GM18909 (cell line): ENCODE data around the gene DAB1.
A peak's percentile ranks its signal among the peaks of the same experiment; 100 is the strongest.

Source experiments
- ATAC-seq: cut with Tn5 transposase; IDR thresholded peaks from one replicate; pipeline ENCODE4 v1.9.1; 2021; ENCODE audit warnings: mild to moderate bottlenecking; ENCODE audit not compliant: unreplicated experiment, poor library complexity

DAB1 gene

GRCh38 chr1:57134803-57135202 lies 289.1 kb downstream of the DAB1 start:
- no peak for ATAC-seq

DNA sequence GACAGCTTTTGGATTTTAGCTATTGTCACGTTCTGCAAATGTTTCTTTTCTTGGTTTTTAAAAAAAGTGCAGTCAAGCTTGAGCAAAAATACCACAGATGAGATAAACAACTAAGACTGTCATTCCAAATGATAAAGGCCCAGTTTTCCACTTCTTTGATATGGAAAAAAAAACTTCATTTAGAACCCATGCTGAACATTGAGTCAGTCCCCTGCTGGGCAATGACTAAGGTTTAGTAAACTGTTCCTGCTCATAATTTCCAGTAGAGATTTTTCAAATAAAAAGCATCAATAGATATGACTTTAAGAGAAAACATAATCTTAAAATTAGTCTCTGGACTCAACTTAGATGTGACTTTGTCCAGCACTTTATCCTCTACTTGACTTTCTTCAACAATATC lies 290.2 kb downstream of the DAB1 start:
- no peak for ATAC-seq

- no peak for ATAC-seq
Measured at GRCh38 chr1:57132993-57133622, 290.8 kb downstream of the DAB1 start.

DNA sequence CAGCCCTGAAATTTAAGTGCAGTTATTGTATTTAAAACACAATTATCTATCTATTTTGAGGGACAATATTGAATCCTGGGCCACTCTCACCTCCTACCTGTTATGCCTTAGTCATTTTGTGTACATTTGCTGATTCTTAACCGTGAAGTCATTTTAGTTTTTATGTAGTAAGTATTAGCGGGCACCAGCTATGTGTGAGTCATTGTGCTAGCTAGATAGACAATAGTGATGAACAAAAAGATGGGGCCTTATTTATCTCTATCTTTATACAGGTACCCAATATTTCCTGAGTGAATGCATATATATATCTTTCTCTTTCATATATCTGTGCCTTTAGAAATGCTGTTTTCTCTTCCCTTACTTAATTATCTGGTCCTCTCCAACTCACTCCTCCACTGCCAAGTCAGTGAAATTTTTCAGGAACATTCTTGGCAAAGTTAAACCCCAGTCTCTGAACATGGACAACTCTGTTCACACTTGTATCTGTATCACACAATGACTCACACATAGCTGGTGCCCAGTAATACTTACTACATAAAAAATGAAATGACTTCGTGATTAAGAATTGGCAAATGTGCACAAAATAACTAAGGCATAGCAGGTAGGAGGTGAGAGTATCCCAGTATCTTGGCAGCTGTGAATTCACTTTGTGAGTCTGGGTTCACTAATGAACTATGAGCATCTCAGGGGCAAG lies 292.0 kb downstream of the DAB1 start:
- ATAC-seq = no peak

- ATAC-seq = no peak
Measured at GRCh38 chr1:57131257-57131656, 292.6 kb downstream of the DAB1 start.

GRCh38 chr1:57129865-57130264 lies 294.0 kb downstream of the DAB1 start:
- no peak for ATAC-seq

GRCh38 chr1:57127976-57128375 lies 295.9 kb downstream of the DAB1 start:
- ATAC-seq = no peak

DNA sequence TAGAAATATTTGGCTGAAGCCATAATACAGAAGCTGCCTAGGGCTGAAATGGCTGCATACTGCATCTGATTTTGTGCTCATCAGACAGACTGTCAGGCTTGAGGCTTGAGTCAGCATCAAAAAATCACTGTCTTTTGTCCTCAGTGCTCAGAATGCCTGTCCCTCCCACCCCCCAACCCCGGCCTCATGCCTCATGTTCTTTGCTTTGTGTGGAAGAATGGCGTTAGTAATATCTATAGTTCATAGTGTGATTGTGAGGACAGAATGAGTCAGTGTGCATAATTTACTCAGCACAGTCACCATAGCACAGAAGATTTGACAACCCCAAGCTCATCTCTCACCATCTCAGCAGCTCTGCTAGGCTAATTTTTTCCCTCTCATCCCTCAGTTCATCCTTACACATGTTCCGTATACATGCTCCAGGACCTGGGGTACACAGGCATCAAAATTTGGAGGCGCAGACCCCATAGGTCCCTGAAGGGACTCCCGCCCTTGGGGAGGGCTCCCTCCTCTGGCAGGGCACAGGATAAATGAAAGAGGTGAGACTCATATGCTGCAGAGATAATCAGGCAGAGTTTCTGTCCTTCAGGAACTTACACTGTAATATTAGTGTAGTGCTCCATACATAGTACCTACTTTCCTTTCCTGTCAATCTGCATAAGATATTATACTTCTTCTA lies 299.0 kb downstream of the DAB1 start:
- peak; percentile 41 for ATAC-seq

GRCh38 chr1:57124170-57124569 lies 299.7 kb downstream of the DAB1 start:
- ATAC-seq = no peak

- no peak for ATAC-seq
Measured at GRCh38 chr1:57122031-57122430, 301.8 kb downstream of the DAB1 start.

DNA sequence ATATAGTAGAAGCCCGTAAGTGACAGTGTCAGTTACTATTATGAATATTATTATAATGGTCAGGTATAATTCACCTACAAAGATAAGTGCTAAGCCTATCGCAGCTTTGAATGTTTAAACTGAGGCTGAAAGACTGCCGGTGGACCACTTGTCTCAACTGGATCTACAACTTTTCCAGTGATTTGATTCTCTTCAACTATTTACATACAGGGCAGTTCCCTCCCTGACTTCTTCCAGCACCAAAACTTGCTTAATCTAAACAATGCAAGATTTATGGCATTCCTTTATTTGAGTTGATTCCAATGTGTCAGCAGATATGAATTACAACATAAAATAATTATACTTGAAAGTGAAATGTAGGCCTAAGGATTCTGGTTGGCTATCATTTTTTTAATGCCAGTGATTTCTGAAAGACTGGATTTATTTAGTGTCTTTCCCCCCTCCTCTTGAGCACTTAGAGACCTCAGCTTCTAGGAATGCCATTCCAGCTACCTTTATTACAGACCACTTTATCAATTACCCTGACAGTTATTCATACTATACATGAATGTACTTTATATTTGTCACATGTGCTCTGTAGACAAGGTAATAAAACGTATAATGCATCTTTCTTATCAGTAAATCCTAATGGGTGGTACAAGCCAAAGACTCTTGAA lies 304.8 kb downstream of the DAB1 start:
- ATAC-seq = no peak

DNA sequence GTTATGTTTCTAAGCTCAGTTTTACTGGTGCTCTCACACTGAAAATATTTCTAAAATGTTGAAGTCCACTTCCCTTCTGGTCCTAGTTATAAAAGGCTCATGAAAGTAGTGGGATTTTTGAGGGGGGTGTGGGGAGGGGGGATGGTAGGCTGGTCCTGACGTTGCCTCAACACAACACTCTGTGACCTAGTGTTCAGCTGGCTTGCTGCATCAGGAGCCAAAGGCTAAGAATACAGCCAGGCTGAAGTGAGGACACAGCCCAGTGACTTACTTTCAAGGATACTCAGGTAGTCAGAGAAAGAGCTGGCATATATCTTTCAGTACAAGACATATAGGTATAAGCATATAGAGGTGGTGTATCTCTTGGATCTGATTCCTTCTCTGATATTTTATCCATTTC lies 306.1 kb downstream of the DAB1 start:
- no peak for ATAC-seq

GRCh38 chr1:57116871-57117270 lies 307.0 kb downstream of the DAB1 start:
- ATAC-seq = no peak

GRCh38 chr1:57115030-57115614 lies 308.7 kb downstream of the DAB1 start:
- ATAC-seq = no peak

GRCh38 chr1:57112148-57112547 lies 311.7 kb downstream of the DAB1 start:
- no peak for ATAC-seq

DNA sequence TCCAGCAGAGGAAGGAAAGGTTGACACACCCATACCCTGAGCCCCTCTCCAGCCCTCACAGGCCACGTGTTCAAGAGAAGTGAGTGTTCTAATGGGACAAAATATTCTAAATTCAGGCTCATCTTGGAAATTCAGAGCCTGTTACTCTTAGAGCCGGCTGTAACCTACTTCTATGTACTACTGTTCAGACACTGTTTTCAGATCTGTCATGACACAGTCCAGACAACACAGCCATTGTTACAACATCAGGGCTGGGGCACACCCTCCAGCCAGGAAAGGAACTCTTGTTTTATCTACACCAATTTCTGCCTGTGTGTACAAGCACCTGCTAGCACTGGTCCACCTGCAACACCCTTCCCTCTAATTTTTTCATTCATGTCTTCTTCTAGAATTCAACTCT lies 312.7 kb downstream of the DAB1 start:
- ATAC-seq = no peak

DNA sequence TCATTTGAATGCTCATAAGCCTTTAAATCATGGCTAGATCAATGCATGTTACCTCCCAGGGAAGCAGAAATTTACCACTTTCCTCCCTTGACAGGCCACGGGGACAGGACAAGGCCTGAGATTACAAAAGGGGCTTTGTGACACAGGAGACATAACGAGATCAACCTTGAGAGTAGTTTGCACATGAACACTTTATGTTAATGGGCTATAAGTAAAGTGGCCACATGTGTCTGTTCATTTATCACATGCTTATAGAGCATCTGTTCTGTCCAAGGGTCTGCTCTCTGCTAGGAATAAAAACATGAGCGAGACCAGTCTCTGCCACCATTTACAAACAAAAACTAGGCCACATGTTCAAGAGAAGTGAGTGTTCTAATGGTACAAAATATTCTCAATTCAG lies 314.0 kb downstream of the DAB1 start:
- ATAC-seq = no peak

GRCh38 chr1:57109247-57109646 lies 314.6 kb downstream of the DAB1 start:
- ATAC-seq = no peak

DNA sequence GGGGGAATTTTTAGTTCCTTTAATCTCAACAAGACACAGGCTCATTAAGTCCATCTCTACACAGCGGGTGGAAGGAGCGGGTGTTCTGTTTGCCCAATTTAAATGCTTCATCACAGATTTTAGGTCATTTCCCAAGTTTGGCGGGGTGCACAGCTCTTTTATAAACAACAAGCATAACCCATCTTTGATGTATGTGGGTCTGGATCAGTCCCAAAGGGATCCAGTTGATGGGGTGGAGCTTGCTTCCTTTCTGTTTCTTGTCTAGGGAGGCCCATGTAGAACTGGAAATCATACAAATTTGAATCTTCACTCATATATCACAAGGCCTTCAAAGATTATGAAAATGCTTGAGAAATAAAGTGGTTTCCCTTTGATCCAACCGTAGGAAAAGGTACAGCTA lies 317.6 kb downstream of the DAB1 start:
- ATAC-seq = no peak

DNA sequence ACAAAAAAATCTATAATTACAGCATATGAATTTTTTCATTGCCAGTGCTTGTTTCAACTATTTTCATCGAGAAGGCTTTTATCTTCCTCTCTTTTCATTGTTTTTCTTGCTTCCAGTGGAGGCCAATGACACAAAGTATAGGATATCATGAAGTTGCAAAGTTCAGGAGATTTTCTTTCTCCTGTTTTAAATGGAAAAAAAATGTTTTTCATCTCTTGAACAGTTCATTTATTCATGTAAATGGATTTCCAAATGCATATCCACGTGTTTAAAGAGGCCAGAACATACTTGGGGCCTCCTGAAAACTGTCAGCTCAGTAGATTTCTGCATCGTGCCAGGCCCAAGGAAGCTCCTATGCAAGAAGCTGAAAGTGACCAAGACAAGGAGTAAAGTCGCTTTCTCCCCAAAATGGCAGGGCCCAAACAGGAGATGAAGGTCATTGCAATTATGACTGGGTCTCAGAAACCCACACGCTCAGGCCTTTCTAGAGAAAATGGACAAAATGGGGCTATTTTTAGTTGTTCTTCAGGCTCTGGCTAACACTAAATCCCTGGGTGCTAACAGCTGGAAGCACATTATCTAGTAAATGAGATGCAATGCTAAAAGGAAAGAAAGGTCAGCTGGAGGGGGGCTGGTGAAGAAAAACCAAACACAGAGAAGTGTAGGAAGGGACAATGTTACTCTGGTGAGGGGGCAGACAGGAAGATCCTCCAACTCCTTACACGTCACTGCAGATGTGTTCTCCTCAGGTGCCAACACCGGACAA lies 321.1 kb downstream of the DAB1 start:
- no peak for ATAC-seq
